ENCODE results near the gene MRRF.

DNA sequence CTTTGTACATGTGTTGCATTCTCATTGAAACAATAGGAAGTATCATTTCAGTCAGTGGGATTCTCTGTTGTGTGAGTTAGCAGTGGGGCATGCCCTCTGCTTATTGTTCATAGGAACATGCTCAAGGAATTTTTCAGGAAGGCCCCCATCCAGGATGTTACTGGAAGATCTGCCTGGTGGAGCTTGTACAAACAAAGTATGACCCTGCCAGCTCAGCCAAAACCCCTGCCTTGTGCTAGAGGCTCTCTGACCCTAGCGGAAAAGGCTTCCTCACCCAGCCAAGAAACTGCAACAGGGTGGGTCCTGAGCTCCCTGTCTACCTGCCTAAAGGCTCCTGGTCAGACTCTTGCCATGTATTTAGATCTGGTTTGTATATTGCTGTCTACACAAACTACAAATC is 43.2 kb downstream of the MRRF start:
- TF ChIP-seq RAD21 (IDR thresholded peaks at IDR 0.05; ENCODE audit: low read length) (no peak), CHD1 (IDR thresholded peaks at IDR 0.05; ENCODE audit: low read depth, low read length) (no peak), MAFK (IDR thresholded peaks at IDR 0.05; ENCODE audit: low read depth, low read length) (no peak), BHLHE40 (IDR thresholded peaks at IDR 0.05; ENCODE audit: low read depth, low read length) (no peak), MXI1 (IDR thresholded peaks at IDR 0.05; ENCODE audit: borderline replicate concordance, low read depth, low read length) (no peak), POLR2A (IDR thresholded peaks at IDR 0.05; ENCODE audit: low read depth, low read length) (no peak), SMC3 (IDR thresholded peaks at IDR 0.05; ENCODE audit: low read depth, low read length) (no peak), USF2 (IDR thresholded peaks at IDR 0.05; ENCODE audit: low read depth, low read length) (no peak), FOS (IDR thresholded peaks at IDR 0.05; ENCODE audit: low read depth, low read length) (no peak)
- TF ChIP-seq, protein P1, sequence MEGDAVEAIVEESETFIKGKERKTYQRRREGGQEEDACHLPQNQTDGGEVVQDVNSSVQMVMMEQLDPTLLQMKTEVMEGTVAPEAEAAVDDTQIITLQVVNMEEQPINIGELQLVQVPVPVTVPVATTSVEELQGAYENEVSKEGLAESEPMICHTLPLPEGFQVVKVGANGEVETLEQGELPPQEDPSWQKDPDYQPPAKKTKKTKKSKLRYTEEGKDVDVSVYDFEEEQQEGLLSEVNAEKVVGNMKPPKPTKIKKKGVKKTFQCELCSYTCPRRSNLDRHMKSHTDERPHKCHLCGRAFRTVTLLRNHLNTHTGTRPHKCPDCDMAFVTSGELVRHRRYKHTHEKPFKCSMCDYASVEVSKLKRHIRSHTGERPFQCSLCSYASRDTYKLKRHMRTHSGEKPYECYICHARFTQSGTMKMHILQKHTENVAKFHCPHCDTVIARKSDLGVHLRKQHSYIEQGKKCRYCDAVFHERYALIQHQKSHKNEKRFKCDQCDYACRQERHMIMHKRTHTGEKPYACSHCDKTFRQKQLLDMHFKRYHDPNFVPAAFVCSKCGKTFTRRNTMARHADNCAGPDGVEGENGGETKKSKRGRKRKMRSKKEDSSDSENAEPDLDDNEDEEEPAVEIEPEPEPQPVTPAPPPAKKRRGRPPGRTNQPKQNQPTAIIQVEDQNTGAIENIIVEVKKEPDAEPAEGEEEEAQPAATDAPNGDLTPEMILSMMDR (conservative IDR thresholded peaks at IDR 0.05; ENCODE audit: low read depth, low read length), result no peak
- TF ChIP-seq, protein P2, sequence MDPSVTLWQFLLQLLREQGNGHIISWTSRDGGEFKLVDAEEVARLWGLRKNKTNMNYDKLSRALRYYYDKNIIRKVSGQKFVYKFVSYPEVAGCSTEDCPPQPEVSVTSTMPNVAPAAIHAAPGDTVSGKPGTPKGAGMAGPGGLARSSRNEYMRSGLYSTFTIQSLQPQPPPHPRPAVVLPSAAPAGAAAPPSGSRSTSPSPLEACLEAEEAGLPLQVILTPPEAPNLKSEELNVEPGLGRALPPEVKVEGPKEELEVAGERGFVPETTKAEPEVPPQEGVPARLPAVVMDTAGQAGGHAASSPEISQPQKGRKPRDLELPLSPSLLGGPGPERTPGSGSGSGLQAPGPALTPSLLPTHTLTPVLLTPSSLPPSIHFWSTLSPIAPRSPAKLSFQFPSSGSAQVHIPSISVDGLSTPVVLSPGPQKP (IDR thresholded peaks at IDR 0.05; ENCODE audit: borderline replicate concordance, low read depth, low read length), result no peak

All from IMR-90 (cell line).